ENCODE results near the gene GARNL3.

The GARNL3 gene

DNA sequence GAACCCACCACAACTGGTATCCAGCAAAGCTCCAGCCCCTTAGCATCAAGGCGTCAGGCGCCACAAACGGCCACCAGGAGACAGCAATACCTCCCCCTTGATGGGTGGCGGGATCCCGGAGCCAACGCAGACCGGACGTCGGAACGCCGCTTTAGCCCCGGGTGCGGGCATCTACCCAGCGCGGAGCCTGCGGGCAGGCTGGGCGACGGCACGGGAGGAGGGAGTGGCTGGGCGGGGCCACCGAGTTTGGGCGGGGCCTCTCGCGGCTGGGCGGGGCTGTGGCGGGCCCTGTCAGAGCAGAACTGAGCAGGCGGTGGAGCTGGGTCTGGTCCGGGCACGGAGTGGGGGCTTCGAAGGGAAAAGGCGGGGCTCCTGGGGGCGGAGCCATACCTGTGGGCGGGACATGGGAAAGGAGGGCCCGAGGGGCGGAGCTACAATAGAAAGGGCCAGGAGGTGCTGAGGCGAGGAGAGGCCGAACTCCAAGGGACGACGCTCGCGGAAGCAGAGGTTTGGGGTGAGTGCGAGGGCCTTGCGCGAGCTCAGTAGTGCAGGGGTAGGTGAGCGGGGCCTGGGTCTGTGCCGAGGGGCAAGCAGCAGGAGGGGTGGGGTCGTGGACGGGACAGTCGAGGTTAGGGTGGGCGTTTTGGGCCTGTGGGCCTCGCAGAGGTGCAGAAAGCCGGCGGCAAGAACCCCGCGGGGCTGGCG is 40.2 kb upstream of the GARNL3 start:
- peak; percentile 67 to 80 for DNase-seq (ENCODE audit: low read depth in 1 of 2, low spot score in 1 of 2)
- Histone ChIP-seq H3K27ac (replicated peaks) (0 out of 2 replicates have a peak overlapping the region, but pooled peaks have one; percentile 24), H3K4me3 (replicated peaks; ENCODE audit: insufficient read depth, low read length) (peak overlapping the region; percentile 54), H3K27me3 (ENCODE audit: insufficient read depth, poor library complexity, severe bottlenecking) (no peaks in the 10 kb centered on the region)
- no peak for TF ChIP-seq GABPA (IDR thresholded peaks at IDR 0.05; ENCODE audit: low read depth)
- TF ChIP-seq, protein P1, sequence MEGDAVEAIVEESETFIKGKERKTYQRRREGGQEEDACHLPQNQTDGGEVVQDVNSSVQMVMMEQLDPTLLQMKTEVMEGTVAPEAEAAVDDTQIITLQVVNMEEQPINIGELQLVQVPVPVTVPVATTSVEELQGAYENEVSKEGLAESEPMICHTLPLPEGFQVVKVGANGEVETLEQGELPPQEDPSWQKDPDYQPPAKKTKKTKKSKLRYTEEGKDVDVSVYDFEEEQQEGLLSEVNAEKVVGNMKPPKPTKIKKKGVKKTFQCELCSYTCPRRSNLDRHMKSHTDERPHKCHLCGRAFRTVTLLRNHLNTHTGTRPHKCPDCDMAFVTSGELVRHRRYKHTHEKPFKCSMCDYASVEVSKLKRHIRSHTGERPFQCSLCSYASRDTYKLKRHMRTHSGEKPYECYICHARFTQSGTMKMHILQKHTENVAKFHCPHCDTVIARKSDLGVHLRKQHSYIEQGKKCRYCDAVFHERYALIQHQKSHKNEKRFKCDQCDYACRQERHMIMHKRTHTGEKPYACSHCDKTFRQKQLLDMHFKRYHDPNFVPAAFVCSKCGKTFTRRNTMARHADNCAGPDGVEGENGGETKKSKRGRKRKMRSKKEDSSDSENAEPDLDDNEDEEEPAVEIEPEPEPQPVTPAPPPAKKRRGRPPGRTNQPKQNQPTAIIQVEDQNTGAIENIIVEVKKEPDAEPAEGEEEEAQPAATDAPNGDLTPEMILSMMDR (IDR thresholded peaks at IDR 0.05; ENCODE audit: insufficient read depth, low read length) = no peak
- TF ChIP-seq, protein P2, sequence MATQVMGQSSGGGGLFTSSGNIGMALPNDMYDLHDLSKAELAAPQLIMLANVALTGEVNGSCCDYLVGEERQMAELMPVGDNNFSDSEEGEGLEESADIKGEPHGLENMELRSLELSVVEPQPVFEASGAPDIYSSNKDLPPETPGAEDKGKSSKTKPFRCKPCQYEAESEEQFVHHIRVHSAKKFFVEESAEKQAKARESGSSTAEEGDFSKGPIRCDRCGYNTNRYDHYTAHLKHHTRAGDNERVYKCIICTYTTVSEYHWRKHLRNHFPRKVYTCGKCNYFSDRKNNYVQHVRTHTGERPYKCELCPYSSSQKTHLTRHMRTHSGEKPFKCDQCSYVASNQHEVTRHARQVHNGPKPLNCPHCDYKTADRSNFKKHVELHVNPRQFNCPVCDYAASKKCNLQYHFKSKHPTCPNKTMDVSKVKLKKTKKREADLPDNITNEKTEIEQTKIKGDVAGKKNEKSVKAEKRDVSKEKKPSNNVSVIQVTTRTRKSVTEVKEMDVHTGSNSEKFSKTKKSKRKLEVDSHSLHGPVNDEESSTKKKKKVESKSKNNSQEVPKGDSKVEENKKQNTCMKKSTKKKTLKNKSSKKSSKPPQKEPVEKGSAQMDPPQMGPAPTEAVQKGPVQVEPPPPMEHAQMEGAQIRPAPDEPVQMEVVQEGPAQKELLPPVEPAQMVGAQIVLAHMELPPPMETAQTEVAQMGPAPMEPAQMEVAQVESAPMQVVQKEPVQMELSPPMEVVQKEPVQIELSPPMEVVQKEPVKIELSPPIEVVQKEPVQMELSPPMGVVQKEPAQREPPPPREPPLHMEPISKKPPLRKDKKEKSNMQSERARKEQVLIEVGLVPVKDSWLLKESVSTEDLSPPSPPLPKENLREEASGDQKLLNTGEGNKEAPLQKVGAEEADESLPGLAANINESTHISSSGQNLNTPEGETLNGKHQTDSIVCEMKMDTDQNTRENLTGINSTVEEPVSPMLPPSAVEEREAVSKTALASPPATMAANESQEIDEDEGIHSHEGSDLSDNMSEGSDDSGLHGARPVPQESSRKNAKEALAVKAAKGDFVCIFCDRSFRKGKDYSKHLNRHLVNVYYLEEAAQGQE (IDR thresholded peaks at IDR 0.05; ENCODE audit: insufficient replicate concordance, low read depth) = no peak

DNA sequence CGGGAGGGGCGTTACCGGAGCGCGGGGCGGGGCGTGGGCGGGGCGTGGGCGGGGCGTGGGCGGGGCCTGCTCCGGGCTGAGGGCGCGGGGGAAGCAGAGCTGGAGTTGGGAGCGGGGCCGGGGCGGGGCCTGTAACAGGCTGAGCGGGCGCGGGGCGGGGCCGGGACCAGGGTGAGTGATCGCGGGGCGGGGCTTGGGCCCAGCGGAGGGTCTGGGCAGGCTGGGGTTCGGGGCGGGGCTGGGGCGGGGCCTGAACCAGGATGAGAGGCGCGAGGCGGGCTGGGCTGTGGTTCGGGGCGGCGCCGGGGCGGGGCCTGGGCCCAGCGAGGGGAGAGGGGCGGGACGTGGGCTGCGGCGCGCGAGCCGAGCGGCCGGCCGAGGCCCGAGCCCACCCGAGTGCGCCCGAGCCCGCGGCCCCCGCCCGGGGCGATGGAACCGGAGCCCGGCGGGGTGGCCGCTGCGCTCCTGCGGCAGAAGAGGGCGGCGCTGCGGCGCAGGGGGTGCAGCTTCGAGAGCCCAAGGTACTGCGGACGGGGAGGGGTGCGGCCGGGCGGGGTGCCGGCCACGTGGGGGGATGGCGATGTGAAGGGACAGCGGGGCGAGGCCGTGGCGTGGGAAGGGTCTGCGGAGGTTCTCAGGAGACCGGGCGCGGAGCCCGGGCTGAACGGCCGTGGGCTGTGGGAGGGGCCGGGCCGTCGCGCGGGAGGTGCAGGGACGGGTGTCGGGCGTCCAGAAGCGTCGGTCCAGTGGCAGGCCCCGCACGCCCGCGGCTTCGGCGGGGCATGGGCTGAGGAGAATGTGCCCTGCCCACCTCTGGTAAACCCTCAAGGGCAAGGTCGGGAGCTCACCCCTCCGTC is 39.5 kb upstream of the GARNL3 start:
- Histone ChIP-seq H3K27ac (replicated peaks) (no peak overlapping the region), H3K4me3 (replicated peaks; ENCODE audit: insufficient read depth, low read length) (peak overlapping the region; percentile 64), H3K27me3 (ENCODE audit: insufficient read depth, poor library complexity, severe bottlenecking) (no peaks in the 10 kb centered on the region)
- TF ChIP-seq, protein P2 (IDR thresholded peaks at IDR 0.05; ENCODE audit: insufficient replicate concordance, low read depth) = no peak
- TF ChIP-seq GABPA (IDR thresholded peaks at IDR 0.05; ENCODE audit: low read depth) (no peak), POLR2AphosphoS5 (IDR thresholded peaks at IDR 0.05; ENCODE audit: low read depth) (no peak)
- TF ChIP-seq, protein P1 (IDR thresholded peaks at IDR 0.05; ENCODE audit: insufficient read depth, low read length) = no peak
- peak; percentile 71 to 87 for DNase-seq (ENCODE audit: low read depth in 1 of 2, low spot score in 1 of 2)

DNA sequence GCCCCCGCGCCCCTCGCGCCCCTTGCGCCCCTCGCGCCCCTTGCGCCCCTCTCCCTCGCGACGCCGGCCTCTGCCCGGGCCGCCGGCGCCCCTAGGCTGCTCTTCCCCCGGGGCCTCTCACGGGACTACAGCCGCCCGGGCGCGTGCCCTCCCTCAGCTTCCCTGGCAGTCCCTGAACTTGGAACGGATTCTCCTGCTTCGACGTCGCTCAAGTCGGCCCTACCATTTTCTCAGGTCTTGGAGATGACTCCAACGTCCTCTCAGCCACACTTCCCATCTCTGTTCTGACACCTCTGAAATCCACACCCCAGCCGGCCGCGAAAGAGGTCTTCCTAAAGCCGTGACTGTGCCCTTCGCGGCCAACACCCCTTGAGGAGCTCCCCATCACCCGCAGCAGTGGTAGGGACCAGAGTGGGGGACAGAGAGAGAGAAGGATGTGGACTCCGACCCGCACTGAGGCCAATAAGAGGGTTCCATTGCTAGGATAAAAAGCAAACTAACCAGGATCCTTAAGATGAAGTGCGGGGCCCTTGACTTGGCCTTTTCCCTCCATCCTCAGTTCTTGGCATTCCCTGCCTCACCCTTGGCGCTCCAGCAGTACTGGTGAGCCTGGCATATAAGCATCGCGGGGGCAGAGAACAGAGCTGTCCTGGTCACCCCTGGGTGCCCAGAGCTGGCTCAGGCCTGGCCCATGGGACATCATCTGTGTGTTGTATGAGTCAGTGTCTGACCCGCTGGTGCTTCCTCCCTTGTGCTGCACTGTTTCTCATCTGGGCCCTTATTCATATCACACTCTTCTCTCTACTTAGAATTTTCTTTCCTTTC is 38.6 kb upstream of the GARNL3 start:
- no peak overlapping the region for H3K27ac ChIP-seq (replicated peaks)
- H3K4me3 ChIP-seq (replicated peaks; ENCODE audit: insufficient read depth, low read length) = peak overlapping the region; percentile 64
- no peaks in the 10 kb centered on the region for H3K27me3 ChIP-seq (ENCODE audit: insufficient read depth, poor library complexity, severe bottlenecking)
- no peak for TF ChIP-seq SPI1 (IDR thresholded peaks at IDR 0.05; ENCODE audit: borderline replicate concordance, low read depth)
- TF ChIP-seq, protein P2 (IDR thresholded peaks at IDR 0.05; ENCODE audit: insufficient replicate concordance, low read depth) = no peak
- TF ChIP-seq, protein P1 (IDR thresholded peaks at IDR 0.05; ENCODE audit: insufficient read depth, low read length) = no peak
- TF ChIP-seq GABPA (IDR thresholded peaks at IDR 0.05; ENCODE audit: low read depth) = no peak
- no peak for TF ChIP-seq POLR2AphosphoS5 (IDR thresholded peaks at IDR 0.05; ENCODE audit: low read depth)
- no peak for DNase-seq (ENCODE audit: low read depth in 1 of 2, low spot score in 1 of 2)

Measured in HL-60 (cell line).